ENCODE measurements around the gene ZMIZ1. TPM values are rescaled to one million over a fixed set of nuclear protein-coding genes. Genes with fewer than 3 reads are reported as not detected.

The ZMIZ1 gene, protein sequence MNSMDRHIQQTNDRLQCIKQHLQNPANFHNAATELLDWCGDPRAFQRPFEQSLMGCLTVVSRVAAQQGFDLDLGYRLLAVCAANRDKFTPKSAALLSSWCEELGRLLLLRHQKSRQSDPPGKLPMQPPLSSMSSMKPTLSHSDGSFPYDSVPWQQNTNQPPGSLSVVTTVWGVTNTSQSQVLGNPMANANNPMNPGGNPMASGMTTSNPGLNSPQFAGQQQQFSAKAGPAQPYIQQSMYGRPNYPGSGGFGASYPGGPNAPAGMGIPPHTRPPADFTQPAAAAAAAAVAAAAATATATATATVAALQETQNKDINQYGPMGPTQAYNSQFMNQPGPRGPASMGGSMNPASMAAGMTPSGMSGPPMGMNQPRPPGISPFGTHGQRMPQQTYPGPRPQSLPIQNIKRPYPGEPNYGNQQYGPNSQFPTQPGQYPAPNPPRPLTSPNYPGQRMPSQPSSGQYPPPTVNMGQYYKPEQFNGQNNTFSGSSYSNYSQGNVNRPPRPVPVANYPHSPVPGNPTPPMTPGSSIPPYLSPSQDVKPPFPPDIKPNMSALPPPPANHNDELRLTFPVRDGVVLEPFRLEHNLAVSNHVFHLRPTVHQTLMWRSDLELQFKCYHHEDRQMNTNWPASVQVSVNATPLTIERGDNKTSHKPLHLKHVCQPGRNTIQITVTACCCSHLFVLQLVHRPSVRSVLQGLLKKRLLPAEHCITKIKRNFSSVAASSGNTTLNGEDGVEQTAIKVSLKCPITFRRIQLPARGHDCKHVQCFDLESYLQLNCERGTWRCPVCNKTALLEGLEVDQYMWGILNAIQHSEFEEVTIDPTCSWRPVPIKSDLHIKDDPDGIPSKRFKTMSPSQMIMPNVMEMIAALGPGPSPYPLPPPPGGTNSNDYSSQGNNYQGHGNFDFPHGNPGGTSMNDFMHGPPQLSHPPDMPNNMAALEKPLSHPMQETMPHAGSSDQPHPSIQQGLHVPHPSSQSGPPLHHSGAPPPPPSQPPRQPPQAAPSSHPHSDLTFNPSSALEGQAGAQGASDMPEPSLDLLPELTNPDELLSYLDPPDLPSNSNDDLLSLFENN
- 57.1 and 78.8 TPM in 2 replicates for total RNA-seq
- 48.2 and 57.7 TPM in 2 replicates for polyA plus RNA-seq

DNA sequence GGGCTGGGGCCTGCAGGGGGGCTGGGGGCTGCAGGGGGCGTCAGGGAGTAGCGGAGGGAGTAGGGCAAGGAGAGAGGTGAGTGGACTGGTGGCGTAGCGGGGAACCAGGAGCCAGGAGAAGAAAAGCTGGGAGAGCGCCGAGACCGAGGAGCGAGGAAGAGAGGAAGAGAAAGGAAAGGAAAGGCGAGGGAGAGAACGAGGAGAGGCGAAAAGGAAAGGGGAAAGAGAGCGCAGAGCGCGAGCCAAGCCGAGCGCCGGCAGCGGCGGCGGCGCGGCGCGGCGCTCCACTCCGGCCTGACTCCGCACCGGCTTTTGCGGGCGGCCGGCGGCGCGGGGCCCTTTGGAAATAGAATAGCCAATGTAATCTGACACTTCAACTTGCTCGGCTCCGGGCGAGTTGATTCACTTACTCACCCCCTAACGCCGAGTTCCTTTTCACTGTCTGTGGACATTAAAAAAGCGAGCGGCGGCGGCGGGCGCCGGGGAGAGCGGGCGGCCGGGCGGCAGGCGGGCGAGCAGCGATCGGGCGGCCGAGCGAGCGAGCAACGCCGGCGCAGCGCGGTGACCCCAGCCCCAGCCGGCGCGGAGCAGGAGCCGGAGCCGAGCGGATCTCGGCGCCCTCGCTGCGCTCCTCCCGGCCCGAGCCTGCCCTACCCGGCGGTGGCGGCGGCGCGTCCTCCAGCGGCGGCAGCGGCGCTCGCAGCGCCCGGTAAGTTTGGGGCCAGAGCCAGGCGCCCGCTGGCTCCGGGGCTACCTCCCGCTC, at the start of gene ZMIZ1:
ZMIZ1 (plus strand) TSS at position 405 of the 763 bp plus-strand sequence. CDS start 132,667 bp downstream, outside the sequence.
- Histone ChIP-seq H3K27ac (peak within 1 kb of the TSS; percentile 97), H3K36me3 (no peaks in the 10 kb centered on the region), H3K4me3 (peak within 1 kb of the TSS; percentile 97), H3K9me3 (ENCODE audit: low read depth) (no peaks in the 10 kb centered on the region), H3K27me3 (no peaks in the 10 kb centered on the region), H3K4me1 (ENCODE audit: low read depth) (peaks cover 29% of the 10 kb centered on the region)
- peak; percentile 11 for TF ChIP-seq CTCF (IDR thresholded peaks at IDR 0.05; ENCODE audit: low read depth, low read length)
- DNase-seq (ENCODE audit: low read depth in 1 of 2, low spot score in 1 of 2): peak; percentile 93 to 94

GRCh38 chr10:79019441-79020014, 49.2 kb upstream of the ZMIZ1 start:
- H3K36me3 ChIP-seq: no peaks in the 10 kb centered on the region
- H3K27ac ChIP-seq: peak overlapping the region; percentile 84
- H3K4me1 ChIP-seq (ENCODE audit: low read depth): peaks cover 35% of the 10 kb centered on the region
- H3K9me3 ChIP-seq (ENCODE audit: low read depth): no peaks in the 10 kb centered on the region
- no peak for TF ChIP-seq CTCF (IDR thresholded peaks at IDR 0.05; ENCODE audit: low read depth, low read length)
- DNase-seq (ENCODE audit: low read depth in 1 of 2, low spot score in 1 of 2): no peak
- no peak overlapping the region for H3K4me3 ChIP-seq
- H3K27me3 ChIP-seq: no peaks in the 10 kb centered on the region

GRCh38 chr10:79020015-79020491, 48.7 kb upstream of the ZMIZ1 start:
- no peak overlapping the region for H3K4me3 ChIP-seq
- no peaks in the 10 kb centered on the region for H3K9me3 ChIP-seq (ENCODE audit: low read depth)
- peaks cover 41% of the 10 kb centered on the region for H3K4me1 ChIP-seq (ENCODE audit: low read depth)
- H3K27ac ChIP-seq: peak overlapping the region; percentile 84
- H3K36me3 ChIP-seq: no peaks in the 10 kb centered on the region
- DNase-seq (ENCODE audit: low read depth in 1 of 2, low spot score in 1 of 2): peak; percentile 63 to 86
- TF ChIP-seq CTCF (IDR thresholded peaks at IDR 0.05; ENCODE audit: low read depth, low read length): no peak
- no peaks in the 10 kb centered on the region for H3K27me3 ChIP-seq

DNA sequence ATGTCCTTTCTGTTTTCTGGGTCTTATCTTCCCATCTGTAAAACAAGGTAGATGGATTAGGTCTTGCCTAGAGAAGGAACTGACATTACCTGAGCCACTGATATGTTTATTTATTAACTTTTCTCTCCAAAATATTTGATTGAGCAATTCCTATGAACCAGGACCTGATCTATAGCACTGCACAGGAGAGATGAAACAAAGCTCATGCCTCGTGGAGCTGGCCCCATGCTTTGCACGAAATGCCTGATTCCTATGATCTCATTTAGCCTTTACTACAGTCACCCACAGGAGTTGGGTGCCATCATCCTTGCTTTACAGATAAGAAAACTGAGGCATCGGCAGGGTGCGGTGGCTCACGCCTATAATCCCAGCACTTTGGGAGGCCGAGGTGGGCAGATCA, 48.2 kb upstream of the ZMIZ1 start:
- H3K4me3 ChIP-seq: no peak overlapping the region
- no peak for DNase-seq (ENCODE audit: low read depth in 1 of 2, low spot score in 1 of 2)
- no peaks in the 10 kb centered on the region for H3K27me3 ChIP-seq
- H3K9me3 ChIP-seq (ENCODE audit: low read depth): no peaks in the 10 kb centered on the region
- H3K36me3 ChIP-seq: no peaks in the 10 kb centered on the region
- no peak for TF ChIP-seq CTCF (IDR thresholded peaks at IDR 0.05; ENCODE audit: low read depth, low read length)
- H3K27ac ChIP-seq: peak overlapping the region; percentile 84
- H3K4me1 ChIP-seq (ENCODE audit: low read depth): peaks cover 44% of the 10 kb centered on the region

Data from cardiac muscle cell (in vitro differentiated cells and primary cell).